Spleen (tissue), 7 donors: ENCODE measurements around the gene MLKL.

Experiments used
- CTCF ChIP-seq, 11 experiments: fragments of 200-600 bp in 7 of 11; fragments of 450-650 bp in 4 of 11; sonication (generic) in 4 of 11; IDR thresholded peaks in 8 of 11; conservative IDR thresholded peaks in 3 of 11; 1 replicate in 7 of 11; 2 replicates in 4 of 11; pipeline versions ENCODE4 v1.4.0 to v1.8.0; 2016 to 2021; ENCODE audit warnings: antibody characterized with exemption in 11 of 11, inconsistent platforms in 4 of 11, mild to moderate bottlenecking in 1 of 11
- POLR2A ChIP-seq, 3 donors: fragments of 450-650 bp; IDR thresholded peaks; one replicate each; pipeline ENCODE4 v1.5.1; 2017; ENCODE audit warnings: antibody characterized with exemption in 3 of 3, mild to moderate bottlenecking in 1 of 3
- POLR2AphosphoS5 ChIP-seq, 3 donors: sonication (generic); formaldehyde crosslinking; IDR thresholded peaks; one replicate each; pipeline ENCODE4 v1.5.1; 2017; ENCODE audit warnings: antibody characterized with exemption in 3 of 3
- donor health status: DM: no; HTN: no; CAD: no; lungs with moderate emphysema.
- donor health status: DM: no; HTN: no; CAD: no.
- donor health status: DM: no; HTN: no; CAD: no.

GRCh38 chr16:74749291-74750055, 48.8 kb upstream of the MLKL start:
- no peak for TF ChIP-seq CTCF (IDR thresholded peaks at IDR 0.05 in 8 of 11, conservative IDR thresholded peaks at IDR 0.05 in 3 of 11)
- no peak for TF ChIP-seq POLR2AphosphoS5 (IDR thresholded peaks at IDR 0.05)
- TF ChIP-seq POLR2A (IDR thresholded peaks at IDR 0.05), result no peak
